ENCODE data around the gene ANKS1A.

GRCh38 chr6:34986845-34987246 is 97.8 kb downstream of the ANKS1A start:
- TF ChIP-seq ZBTB33 (IDR thresholded peaks at IDR 0.05; ENCODE audit: borderline replicate concordance, low read depth) = no peak
- no peak for TF ChIP-seq TCF12 (IDR thresholded peaks at IDR 0.05)
